GM20431 (cell line): ENCODE data around the gene CCL3.

Experiments used
- in situ Hi-C: fragments of 300-500 bp; cut with MseI, MboI; formaldehyde crosslinking; loops from one replicate; pipeline ENCODE4 v1.15.0; 2020; ENCODE audit warnings: low sequenced_read_pairs; ENCODE audit not compliant: unreplicated experiment

CCL3 gene

DNA sequence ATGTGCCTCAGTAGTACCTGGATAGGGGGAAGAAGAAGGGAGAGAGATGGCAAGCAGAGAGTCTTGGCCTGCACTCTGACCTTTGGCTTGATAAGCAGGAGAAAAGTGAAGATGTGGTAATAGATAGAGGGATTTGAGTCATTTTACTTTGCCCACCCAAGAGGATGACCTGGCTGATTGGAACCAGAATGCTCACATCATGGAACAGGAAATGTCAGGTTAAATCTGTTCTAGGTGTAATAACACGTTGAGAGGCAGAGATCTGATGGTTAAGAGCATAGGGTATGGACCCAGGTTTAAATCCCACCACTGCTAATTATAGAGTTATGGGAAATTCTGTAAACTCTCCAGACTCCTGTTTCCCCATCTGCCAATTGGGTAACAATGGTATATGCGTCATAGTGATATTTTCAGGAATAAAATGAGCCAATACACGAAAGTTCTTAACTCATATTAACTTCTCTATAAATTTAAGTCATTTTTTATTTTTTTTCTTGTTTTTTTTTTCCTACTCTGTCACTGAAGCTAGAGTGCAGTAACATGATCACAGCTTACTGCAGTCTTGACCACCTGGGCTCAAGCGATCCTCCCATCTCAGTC, 33.9 kb downstream of the CCL3 start:
- in situ Hi-C loops, result no loop called here

DNA sequence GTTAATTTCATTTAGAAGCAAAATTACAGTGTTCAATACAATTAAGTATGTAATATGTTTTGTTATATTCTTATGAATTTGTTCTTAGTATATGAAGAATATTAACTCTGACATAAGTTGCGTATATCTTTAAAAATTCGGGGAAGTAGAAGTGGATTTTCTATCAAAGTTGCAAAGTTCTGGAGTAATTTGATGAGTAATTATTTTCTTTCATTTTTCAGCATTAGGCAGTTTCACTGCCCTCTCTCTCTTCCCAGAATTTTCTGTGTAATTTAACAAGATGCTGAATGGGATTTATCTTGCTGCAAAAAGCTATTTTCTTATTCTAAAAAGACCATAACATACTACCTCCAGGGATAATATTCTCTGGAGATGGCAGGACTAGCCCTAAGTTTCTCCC, 34.8 kb downstream of the CCL3 start:
- in situ Hi-C loops, result no loop called here

DNA sequence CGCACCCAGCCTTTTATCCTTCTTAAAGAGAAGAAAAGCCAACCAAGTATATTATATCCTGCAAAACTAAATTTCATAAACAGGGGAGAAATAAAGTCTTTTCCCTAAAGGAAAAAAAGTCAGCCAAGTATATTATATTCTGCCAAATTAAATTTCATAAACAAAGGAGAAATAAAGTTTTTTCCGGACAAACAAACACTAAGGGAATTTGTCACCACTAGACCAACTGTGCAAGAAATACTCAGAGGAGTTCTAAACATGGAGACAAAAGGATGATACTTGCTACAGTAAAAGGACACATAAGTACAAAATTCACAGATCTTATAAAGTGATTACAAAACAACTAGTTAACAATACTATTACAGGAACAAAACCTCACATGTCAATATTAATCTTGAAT, 40.3 kb downstream of the CCL3 start:
- in situ Hi-C loops, result no loop called here

DNA sequence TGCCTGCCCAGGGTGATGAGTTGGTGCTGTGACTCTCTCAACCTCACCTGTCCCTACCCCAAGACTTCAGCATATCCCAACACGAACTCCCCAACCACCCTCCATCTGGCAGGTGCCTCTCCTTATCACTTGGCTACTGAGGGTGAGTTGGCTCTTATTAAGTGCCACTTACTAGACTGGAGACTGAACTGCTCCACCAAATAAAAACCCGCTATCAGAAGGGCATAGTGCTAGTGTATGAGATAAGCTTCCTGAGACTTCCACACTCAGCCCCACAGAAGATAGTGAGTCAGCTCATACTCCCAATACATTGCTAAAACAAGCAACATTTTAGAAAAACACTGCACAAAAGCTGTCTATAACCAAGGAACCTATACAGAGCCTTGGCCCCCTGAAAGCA, 41.9 kb downstream of the CCL3 start:
- in situ Hi-C loops, result no loop called here
